ENCODE measurements around the gene TSPAN13.

DNA sequence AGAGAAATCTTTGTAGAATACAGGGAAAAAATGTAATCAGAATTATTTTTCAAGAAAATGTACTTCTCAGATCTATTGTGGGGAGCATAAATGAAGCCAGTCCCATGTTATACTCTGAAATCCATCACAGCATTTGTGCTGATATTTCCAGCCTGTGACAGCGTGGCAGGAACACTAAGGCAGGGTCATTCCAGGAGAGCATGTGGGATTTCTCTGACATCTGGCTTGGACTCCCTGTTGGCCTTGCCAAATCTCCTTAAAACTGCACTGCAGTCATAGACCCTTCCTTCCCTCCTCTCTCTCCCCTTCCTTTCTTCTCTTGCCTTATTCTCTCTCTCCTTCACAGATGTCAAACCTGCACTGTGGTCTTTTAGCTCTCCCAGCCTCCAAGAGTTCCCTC, 6.5 kb upstream of the TSPAN13 start:
- no peak for TF ChIP-seq POLR2A (IDR thresholded peaks at IDR 0.05; ENCODE audit: low read depth, low read length)
- no peak for TF ChIP-seq SMC3 (IDR thresholded peaks at IDR 0.05; ENCODE audit: low read depth, low read length)
- TF ChIP-seq RAD21 (IDR thresholded peaks at IDR 0.05; ENCODE audit: low read length) = no peak
- TF ChIP-seq, protein P1, sequence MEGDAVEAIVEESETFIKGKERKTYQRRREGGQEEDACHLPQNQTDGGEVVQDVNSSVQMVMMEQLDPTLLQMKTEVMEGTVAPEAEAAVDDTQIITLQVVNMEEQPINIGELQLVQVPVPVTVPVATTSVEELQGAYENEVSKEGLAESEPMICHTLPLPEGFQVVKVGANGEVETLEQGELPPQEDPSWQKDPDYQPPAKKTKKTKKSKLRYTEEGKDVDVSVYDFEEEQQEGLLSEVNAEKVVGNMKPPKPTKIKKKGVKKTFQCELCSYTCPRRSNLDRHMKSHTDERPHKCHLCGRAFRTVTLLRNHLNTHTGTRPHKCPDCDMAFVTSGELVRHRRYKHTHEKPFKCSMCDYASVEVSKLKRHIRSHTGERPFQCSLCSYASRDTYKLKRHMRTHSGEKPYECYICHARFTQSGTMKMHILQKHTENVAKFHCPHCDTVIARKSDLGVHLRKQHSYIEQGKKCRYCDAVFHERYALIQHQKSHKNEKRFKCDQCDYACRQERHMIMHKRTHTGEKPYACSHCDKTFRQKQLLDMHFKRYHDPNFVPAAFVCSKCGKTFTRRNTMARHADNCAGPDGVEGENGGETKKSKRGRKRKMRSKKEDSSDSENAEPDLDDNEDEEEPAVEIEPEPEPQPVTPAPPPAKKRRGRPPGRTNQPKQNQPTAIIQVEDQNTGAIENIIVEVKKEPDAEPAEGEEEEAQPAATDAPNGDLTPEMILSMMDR (conservative IDR thresholded peaks at IDR 0.05; ENCODE audit: low read depth, low read length) = no peak
